Caco-2 (cell line): ENCODE measurements around the gene CACNA2D4. TPM values are rescaled to one million over a fixed set of nuclear protein-coding genes. Genes with fewer than 3 reads are reported as not detected.

ENCODE experiments used
- BruUV-seq: library from RNA; stranded (reverse); fragments of 400-500 nt; replicated peaks from 2 replicates; lab custom pipeline; 2021; lab: Mats Ljungman, UMichigan
- CTCF ChIA-PET: fragments of 300-600 bp; sonication (Branson Sonifier 250); formaldehyde crosslinking; loops from one replicate; lab custom pipeline; 2022; ENCODE audit warnings: antibody characterized with exemption; lab: Charles Lee
- POLR2A ChIA-PET: fragments of 300-600 bp; sonication (Branson Sonifier 250); formaldehyde crosslinking; loops from one replicate; lab custom pipeline; 2022; ENCODE audit warnings: antibody characterized with exemption; lab: Charles Lee
- DNase-seq, 2 experiments: peaks; one replicate each; pipeline versions ENCODE4 v3.0.0 to v3.0.0-alpha.2; 2020 to 2022
- H3K27me3 ChIP-seq: replicated peaks from 2 replicates; pipeline ENCODE4 v1.6.0; 2011; ENCODE audit warnings: low read length; ENCODE audit not compliant: control insufficient read depth, insufficient read depth
- H3K36me3 ChIP-seq: 2 replicates; pipeline ENCODE4 v1.5.1; 2011; ENCODE audit warnings: low read length; ENCODE audit not compliant: control insufficient read depth, insufficient read depth
- H3K4me1 ChIP-seq: fragments of 250-450 bp; sonication (Bioruptor Pico); 2 replicates; pipeline ENCODE4 v1.5.1; 2020; ENCODE audit warnings: mild to moderate bottlenecking
- H3K4me3 ChIP-seq: 2 replicates; pipeline ENCODE4 v1.5.1; 2011; ENCODE audit warnings: low read depth, mild to moderate bottlenecking, control low read depth, low read length
- H3K9me3 ChIP-seq: fragments of 250-450 bp; sonication (Bioruptor Pico); 2 replicates; pipeline ENCODE4 v1.5.1; 2020; ENCODE audit warnings: mild to moderate bottlenecking, moderate library complexity
- H3K27ac Mint-ChIP-seq: one replicate; pipeline ENCODE4 v1.8.0; 2022; ENCODE audit warnings: mixed read lengths; ENCODE audit not compliant: unreplicated experiment
- H3K27me3 Mint-ChIP-seq: one replicate; pipeline ENCODE4 v1.8.0; 2022; ENCODE audit warnings: mixed read lengths; ENCODE audit not compliant: insufficient read depth, unreplicated experiment
- H3K36me3 Mint-ChIP-seq: one replicate; pipeline ENCODE4 v1.8.0; 2022; ENCODE audit warnings: mild to moderate bottlenecking, mixed read lengths; ENCODE audit not compliant: insufficient read depth, unreplicated experiment
- H3K4me1 Mint-ChIP-seq: one replicate; pipeline ENCODE4 v1.8.0; 2022; ENCODE audit warnings: low read depth, mixed read lengths; ENCODE audit not compliant: unreplicated experiment
- H3K4me3 Mint-ChIP-seq: one replicate; pipeline ENCODE4 v1.8.0; 2022; ENCODE audit warnings: mild to moderate bottlenecking, moderate library complexity, mixed read lengths; ENCODE audit not compliant: unreplicated experiment
- H3K9me3 Mint-ChIP-seq: one replicate; pipeline ENCODE4 v1.8.0; 2022; ENCODE audit warnings: mixed read lengths; ENCODE audit not compliant: unreplicated experiment
- CTCF ChIP-seq, 2 experiments: fragments of 200-600 bp in 1 of 2; IDR thresholded peaks; 1 replicate in 1 of 2; 2 replicates in 1 of 2; pipeline versions ENCODE4 v1.5.1 to v1.8.0; 2011 to 2022; ENCODE audit warnings: antibody characterized with exemption in 1 of 2, control low read depth in 1 of 2, inconsistent platforms in 1 of 2, low read depth in 1 of 2, low read length in 1 of 2, mild to moderate bottlenecking in 1 of 2, moderate library complexity in 1 of 2; ENCODE audit not compliant: insufficient read depth in 1 of 2, severe bottlenecking in 1 of 2, unreplicated experiment in 1 of 2
- intact Hi-C: fragments of 100-400 bp; cut with micrococcal nuclease; formaldehyde crosslinking; loops from one replicate; pipeline ENCODE4 v1.10.0; 2022; ENCODE audit not compliant: unreplicated experiment
- total RNA-seq: library from RNA; stranded (reverse); gene quantifications from 2 replicates; pipeline ENCODE4 v1.2.3, GENCODE V29; 2022

The CACNA2D4 gene
- total RNA-seq, 1 experiment from 2014 or later: 2.2 TPM

DNA sequence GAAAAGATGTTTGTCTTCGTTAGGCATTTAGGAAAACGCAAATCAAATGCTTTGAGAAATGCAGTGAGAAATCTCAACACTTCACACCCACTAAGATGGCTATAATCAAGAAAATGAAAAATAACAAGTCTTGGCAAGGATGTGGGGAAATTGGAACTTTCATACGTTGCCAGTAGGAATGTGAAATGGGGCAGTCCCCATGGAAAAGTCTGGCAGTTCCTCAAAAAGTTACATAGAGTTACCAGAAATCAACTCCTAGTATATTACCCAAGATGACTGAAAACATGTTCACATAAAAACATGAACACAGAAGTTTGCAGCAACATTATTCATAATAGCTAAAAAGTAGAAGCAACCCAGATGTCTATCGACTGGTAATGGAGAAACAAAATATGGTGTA lies 139.5 kb downstream of the CACNA2D4 start:
- H3K27ac Mint-ChIP-seq: no peak overlapping the region
- H3K27me3 ChIP-seq: no peaks in the 10 kb centered on the region
- H3K9me3 ChIP-seq: no peaks in the 10 kb centered on the region
- H3K27me3 Mint-ChIP-seq: no peaks in the 10 kb centered on the region
- BruUV-seq: TSS peak; percentile 5
- H3K4me1 Mint-ChIP-seq: peaks cover 38% of the 10 kb centered on the region
- H3K4me1 ChIP-seq: peaks cover 39% of the 10 kb centered on the region
- H3K4me3 ChIP-seq: no peak overlapping the region
- peaks cover 78% of the 10 kb centered on the region for H3K36me3 Mint-ChIP-seq
- H3K4me3 Mint-ChIP-seq: no peak overlapping the region
- ChIA-PET CTCF (no interaction called here), POLR2A (no interaction called here)
- DNase-seq: no peak
- H3K9me3 Mint-ChIP-seq: no peaks in the 10 kb centered on the region
- intact Hi-C loops: no loop called here
- no peak for TF ChIP-seq CTCF (IDR thresholded peaks at IDR 0.05; ENCODE audit: insufficient read depth in 1 of 2, low read depth in 1 of 2, low read length in 1 of 2, severe bottlenecking in 1 of 2, unreplicated experiment in 1 of 2)
- peaks cover 2% of the 10 kb centered on the region; the same call in 1 of the 2 replicates for H3K36me3 ChIP-seq

GRCh38 chr12:1777798-1778197 lies 140.7 kb downstream of the CACNA2D4 start:
- no peak for TF ChIP-seq CTCF (IDR thresholded peaks at IDR 0.05; ENCODE audit: insufficient read depth in 1 of 2, low read depth in 1 of 2, low read length in 1 of 2, severe bottlenecking in 1 of 2, unreplicated experiment in 1 of 2)
- H3K4me1 ChIP-seq: peaks cover 39% of the 10 kb centered on the region
- ChIA-PET CTCF (no interaction called here), POLR2A (no interaction called here)
- H3K36me3 ChIP-seq: peaks cover 4% of the 10 kb centered on the region
- intact Hi-C loops: no loop called here
- no peaks in the 10 kb centered on the region for H3K27me3 ChIP-seq
- Mint-ChIP-seq H3K9me3 (no peaks in the 10 kb centered on the region), H3K36me3 (peaks cover 77% of the 10 kb centered on the region), H3K4me1 (peaks cover 43% of the 10 kb centered on the region), H3K27ac (no peak overlapping the region), H3K27me3 (no peaks in the 10 kb centered on the region), H3K4me3 (no peak overlapping the region)
- H3K4me3 ChIP-seq: no peak overlapping the region
- no TSS peak for BruUV-seq
- no peaks in the 10 kb centered on the region for H3K9me3 ChIP-seq
- no peak for DNase-seq

GRCh38 chr12:1776170-1776921 lies 142.1 kb downstream of the CACNA2D4 start:
- Mint-ChIP-seq H3K4me1 (peaks cover 32% of the 10 kb centered on the region), H3K27ac (peak overlapping the region; percentile 62), H3K9me3 (no peaks in the 10 kb centered on the region), H3K27me3 (no peaks in the 10 kb centered on the region), H3K4me3 (no peak overlapping the region), H3K36me3 (peaks cover 75% of the 10 kb centered on the region)
- DNase-seq: peak in 1 of 2 experiments; percentile 36
- H3K36me3 ChIP-seq: peaks cover 4% of the 10 kb centered on the region
- H3K9me3 ChIP-seq: no peaks in the 10 kb centered on the region
- POLR2A ChIA-PET: interaction anchor here (0.6 to 1.4 kb wide), 2 partner anchors 9 to 85 kb away, joined by 3 read pairs; no protein-coding TSS in a partner anchor
- no TSS peak for BruUV-seq
- intact Hi-C loops: no loop called here
- no peak overlapping the region for H3K4me3 ChIP-seq
- peaks cover 26% of the 10 kb centered on the region for H3K4me1 ChIP-seq
- no peaks in the 10 kb centered on the region for H3K27me3 ChIP-seq
- CTCF ChIA-PET: interaction anchor here (0.6 to 1.6 kb wide), 3 partner anchors 14 to 152 kb away, joined by 3 to 4 read pairs (median 4); no protein-coding TSS in a partner anchor
- no peak for TF ChIP-seq CTCF (IDR thresholded peaks at IDR 0.05; ENCODE audit: insufficient read depth in 1 of 2, low read depth in 1 of 2, low read length in 1 of 2, severe bottlenecking in 1 of 2, unreplicated experiment in 1 of 2)
